Stimulated activated CD8-positive, alpha-beta memory T cell treated with anti-CD3 and anti-CD28 coated beads, Interleukin-4, amount 100 ng/mL, for 24 hours (primary cell): Measurements from ENCODE around the gene TMEM120A.

ENCODE experiments used
- DNase-seq: peaks from one replicate; pipeline ENCODE4 v3.0.0-alpha.2; 2020; ENCODE audit warnings: low read depth

TMEM120A gene

DNA sequence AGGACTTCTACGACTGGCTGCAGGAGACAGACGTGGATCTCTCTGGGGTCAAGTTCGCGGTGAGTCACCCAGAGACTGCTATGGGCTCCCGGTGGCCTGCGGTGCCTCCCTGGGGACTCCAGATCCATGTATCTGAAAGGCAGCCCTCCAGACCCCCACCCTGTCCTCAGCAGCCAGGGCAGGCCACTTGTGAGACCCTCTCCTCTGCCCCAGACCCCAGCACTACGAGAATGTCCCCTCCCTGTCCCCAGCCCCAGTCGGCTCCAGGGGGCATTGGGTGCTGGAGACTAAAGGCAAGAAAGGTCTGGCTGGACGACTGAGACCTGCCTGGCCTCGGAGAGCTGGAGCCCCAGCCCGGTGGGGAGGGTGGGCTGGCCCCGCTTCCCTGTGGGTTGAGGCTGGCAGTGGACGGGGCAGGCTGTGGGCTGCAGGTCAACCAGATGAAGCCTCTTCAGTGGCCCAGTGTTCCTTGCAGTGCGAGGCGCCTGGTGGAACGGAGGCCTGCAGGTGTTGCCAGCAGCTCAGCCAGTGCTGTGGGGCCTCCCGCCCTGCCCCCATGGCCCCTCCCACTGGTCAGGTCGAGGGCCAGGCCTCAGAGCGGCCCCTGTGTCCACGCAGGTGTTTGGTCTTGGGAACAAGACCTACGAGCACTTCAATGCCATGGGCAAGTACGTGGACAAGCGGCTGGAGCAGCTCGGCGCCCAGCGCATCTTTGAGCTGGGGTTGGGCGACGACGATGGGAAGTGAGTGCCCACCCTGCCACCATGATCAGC is 13.8 kb downstream of the TMEM120A start:
- no peak for DNase-seq

DNA sequence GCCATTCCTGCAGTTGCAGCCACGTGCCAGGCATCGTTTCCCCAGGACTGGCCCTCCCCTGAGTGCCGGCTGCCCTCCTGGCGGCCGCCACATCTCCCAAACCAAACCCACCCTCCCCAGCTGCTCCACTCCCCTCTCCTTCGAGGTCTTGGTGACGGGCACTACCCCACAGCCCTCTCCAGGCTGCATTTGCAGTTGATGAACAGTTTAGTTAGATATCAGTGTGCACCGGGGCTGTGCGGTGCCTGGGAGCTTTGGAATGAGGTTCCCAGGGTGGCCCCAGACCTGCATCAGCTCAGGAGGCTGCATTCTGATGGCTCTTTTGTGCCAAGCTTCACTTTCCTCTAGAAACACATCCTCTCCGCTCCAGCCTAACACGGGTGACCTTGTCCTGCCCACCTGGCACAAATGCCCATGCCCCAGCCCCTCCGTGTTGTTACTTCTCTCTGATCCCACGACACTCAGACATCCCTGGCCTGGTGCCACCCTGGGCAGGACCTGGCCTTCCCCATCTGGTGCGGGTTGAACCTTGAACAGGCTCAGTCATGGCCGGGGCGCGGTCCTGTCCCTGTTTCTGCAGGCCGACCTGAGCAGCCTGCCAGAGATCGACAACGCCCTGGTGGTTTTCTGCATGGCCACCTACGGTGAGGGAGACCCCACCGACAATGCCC is 14.5 kb downstream of the TMEM120A start:
- no peak for DNase-seq

DNA sequence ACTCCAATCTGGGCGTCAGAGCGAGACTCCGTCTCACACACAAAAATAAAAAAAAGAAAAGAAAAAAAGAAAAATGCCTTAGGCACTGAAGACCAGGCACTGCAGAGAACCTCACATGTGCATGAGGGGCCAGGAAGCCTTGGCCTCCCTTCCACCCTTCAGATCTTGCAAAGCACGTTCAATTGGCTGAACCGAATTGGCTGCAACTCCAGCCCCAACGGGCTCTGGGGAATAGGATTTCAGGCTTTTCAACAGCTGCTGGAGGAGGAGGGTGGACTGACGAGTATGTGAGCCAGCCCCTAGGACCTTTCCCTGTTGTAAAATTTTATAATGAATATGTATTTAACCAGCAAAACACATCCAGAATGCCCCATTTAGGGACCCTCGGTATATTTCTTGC is 16.7 kb downstream of the TMEM120A start:
- DNase-seq: no peak

DNA sequence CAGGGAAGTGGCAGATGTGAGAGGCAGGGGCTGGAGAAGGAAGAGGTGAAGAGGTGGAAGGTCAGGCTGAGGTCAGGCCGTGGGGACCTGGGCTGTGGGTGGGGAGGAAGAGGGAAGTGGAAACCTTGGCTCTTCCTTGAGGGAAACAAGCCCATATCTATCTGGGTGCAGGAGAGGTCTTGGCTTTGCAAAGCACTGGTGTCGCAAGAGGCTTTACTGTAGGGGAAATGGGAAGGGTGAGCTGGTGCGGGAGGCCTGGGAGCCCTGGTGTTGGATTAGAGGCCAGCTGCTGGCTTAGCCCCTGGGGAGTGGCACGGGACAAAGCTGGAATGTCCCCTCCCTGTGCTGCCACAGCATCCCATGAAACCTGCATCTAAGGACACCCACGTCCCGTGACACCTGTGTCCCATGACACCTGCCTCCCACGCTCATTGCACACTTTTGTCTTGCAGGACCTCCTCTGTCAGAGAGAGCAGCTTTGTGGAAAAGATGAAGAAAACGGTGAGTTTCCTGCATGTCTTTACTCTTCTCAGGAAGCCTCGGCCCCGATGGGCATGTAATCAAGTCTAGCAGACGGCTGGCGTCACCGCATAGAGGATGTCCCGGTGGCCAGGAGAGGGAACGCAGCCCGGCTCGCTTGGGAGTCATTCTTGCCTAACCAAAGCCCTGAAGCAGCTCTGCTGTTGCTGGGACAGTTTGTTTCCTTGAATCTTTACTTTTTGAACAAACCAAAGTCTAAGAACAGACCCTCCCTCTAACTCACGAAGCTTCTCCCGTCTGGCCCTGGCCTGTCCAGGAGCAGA is 22.2 kb downstream of the TMEM120A start:
- DNase-seq: no peak

DNA sequence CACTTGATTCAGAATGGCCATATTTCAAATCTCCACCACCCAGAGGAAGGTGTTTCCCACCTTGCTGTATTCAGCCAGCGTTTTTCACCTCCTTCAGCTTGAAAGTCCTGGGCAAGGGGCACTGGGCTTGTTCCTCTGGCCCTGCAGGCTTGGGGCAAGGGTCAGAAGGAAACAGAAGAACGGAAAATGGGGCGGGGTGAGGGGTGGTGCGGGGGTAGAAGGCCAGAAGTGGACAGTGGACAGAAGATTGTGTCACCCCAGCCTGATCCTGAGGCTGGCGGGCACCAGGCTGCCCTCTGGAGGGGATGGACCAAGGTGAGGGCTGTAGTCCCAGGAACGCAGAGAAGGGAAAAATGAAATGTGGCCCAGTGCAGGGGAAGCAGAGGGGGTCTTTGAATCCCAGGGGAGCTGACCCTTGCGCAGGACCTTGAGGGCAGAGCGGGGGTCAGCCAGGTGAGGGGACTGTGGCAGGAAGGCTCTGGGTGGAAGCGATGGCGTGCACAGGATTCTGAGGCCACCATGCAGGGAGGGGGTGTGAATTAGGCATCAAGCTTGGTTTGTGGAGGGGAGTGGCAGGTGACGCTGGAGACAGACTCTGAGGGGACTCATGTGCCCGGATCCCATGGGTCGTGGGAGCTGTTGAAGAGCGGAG is 23.0 kb downstream of the TMEM120A start:
- DNase-seq: no peak

DNA sequence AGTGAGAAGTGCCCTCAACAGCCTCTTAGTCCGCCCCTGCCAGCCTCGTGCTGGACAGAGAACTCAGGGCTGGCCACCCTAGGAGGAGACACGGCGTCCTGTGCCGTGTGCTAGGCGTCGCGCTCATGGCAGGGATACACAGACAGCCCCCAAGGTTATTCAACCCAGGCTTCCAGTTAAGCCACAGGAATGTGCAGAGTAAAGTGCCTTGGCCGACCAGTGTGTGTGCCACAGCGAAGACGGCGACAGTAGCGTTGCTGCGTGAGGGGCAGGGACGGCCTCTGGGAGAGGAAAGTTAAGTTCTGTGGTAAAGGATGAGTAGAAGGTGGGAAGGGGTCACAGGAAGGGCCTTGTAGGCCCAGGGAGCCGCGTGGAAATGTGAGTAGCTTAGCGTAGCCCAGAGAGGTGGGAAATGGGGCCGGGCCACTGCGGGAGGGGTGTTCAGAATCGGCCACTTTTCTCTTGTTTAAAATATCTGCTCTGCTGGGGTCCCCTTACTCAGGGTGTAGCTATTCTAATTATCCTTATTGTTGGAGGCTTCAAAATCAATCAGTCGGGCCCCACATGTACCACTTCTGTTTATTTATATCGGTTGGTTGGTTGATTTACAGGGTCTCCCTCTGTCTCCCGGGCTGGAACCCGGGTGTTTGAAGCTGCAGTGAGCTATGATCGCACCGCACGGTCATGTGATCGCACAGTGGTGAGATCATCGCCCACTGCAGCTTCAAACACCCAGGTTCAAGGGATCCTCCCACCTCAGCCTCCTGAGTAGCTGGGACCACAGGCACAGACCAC is 24.5 kb downstream of the TMEM120A start:
- no peak for DNase-seq

DNA sequence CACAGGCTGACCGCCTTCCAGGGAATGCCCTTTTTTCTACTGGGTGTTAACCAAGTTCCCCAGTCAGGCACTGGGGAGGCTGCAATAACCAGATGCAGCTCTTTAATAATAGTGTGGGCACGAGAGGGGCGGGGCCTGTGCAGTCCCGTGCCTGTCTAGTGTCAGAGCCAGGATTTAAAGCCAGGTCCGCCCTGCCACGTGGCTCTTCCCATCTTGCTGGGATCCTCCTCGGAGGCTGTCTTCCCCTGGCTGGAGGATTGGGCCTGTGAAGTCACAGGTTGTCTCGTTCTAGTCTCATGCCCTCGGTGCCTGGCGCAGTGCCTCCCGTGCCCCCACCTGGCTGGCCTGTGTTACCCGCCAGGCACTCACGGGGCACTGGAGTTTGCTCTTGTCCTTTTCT is 25.2 kb downstream of the TMEM120A start:
- no peak for DNase-seq

DNA sequence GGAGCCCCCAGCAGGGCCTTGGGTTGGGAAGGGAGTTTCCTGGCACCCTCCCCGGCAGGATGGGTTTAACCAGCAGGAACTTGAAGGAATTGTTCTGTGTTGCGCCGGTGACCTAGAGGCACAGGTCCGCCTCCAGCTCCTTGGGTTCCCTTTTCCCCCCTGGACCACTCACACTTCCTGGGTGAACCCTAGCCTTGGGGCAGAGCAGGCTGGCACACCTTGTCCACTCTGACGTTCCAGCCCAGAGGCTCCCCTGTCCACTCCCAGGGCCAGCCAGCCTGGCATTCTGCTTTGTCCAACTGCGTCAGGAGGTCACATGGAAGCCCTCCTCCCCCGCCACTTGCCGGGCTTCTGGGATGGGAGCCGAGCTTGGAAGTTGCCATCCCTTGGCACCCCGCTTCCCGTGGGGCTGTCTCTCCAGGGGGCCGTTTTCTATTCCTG is 25.8 kb downstream of the TMEM120A start:
- no peak for DNase-seq

DNA sequence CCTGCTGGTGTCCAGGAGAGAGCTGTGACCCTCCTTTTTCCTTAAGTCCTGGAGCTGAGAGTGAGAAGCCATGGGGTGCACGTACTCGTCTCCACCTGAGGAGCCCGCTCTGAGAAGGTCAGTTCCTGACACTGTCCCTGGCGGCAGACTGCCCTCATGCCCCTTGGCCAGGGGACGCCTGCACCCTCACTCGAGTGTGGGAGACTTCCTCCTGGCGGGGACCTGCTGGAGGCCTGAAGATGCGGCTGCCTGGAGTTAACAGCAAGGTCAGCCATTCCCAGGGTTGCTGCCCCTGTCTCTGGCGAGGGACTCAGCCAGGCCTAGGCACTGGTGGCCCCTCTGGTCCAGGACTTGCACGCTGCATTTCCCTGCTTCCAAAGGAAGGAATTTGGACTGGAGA is 26.4 kb downstream of the TMEM120A start:
- DNase-seq: no peak

DNA sequence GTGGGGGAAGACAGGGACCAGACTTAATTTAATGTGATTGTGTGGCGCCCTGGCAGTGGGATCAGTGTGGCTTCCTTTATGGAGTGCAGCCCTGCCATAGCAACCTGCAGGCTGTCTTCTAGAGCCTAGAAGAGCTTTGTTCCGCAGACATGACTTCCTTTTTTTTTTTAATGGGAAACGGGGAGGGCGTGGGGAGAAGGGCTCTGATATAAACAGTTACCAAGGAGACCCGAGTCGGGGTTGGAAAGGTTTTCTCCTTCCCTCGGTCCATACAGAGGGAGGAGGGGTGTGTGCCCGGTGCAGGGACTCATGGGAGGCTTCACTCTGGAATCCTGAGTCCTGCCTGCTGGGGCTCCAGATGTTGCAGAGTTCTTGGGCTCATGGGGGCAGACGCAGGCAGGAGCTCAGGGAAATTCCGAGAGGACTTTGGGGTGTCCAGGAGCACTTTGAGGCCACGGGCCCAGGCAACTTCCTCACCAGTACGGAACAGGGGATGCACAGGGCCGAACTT is 26.9 kb downstream of the TMEM120A start:
- DNase-seq: no peak

DNA sequence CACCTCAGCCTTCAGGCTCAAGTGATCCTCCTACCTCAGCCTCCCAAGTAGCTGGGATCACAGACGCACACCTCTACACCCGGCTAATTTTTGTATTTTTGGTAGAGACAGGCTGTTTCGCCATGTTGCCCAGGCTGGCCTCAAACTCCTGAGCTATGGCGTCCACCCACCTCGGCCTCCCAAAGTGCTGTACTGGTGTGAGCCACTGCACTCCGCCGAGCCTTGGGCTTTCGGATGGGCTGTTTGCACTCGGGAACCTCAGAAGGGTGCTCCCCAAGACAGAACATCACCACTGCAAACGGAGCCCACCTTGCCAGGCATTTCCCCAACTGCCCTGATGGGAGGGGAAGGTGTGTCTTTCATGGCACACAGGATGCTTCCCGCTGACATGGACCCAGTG is 27.3 kb downstream of the TMEM120A start:
- DNase-seq: no peak

DNA sequence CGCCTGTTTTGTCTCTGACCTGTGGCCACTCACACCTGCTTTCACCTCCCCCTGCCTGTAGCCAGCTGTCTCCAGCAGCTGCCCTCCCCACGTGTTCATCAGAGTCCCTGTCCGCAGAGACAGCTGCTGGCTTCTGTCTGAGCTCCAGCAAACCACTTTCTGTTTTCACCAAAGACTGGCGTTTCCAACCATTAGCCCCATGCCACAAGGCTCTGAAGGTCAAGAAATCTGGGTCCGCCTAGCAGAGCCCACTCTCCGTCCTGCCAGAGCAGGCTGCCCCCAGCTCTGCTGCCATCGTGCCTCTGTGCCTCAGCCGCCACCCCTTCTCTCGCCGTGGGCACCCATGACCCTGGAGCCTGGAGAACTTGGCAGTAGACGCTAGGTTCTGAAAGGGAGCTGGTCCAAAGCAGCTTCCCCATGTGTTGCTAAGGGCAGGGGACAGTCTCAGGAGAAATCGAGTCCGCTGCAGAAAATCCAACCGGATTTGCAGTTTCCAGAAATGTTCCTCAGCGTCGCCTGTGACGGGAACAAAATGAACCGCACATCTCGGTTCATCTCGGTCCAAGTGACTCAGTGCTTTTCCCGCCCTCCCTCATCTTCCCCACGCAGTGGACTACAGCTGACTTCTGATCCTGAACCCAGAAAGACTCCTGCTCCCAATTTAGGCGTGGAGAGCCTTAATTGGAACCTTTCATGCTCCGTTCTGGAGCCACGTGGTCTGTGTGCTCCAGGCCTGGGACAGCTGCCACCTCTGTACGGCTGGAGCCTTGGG is 28.0 kb downstream of the TMEM120A start:
- no peak for DNase-seq

DNA sequence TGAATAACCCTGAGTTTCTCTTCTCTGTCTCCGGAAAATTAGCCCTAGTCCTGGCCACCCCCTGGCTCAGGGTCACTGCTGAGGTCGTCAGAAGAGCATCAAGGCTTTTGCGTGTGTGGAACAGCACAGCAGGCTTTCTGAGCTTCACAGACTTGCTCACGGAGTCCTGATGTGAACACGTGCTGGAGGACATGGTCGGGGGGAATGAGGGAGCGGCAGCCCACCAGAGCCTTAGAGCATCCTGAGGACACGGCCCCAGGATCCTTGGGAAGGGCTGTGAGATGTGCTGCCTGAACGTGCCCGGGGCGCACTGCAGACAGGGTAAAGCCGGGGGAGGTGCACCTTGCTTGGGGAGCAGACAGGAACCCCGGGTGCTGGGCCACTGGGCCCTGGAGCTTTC is 28.8 kb downstream of the TMEM120A start:
- DNase-seq: no peak

DNA sequence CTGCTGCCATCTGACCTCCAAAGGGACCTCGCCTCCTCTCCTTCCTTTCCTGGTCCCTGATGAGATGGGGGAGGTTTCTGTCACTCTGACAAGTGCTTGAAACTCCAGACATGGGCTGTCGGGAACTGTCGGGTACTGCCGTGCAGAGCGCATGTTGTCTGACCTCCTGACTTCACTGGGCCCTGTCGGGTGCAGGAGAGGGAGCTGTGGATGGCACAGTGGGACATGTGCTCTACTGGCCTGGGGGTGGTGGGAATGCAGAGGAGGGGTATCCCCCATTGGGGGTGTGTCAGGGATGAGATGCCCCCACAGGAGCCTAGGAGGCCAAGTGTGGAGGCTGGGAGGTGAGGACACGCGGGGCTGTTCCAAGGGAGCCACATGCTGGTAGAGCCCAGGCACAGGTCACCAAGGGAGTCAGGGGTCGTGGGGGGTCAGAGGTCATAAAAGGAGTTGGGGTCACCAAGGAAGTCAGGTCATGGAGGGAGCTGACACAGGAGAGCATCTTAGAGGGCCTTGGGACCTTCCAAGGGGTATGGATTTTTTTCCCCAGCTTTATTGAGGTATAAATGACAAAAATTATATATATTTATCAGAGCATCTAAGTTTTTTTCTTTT is 30.9 kb downstream of the TMEM120A start:
- no peak for DNase-seq

DNA sequence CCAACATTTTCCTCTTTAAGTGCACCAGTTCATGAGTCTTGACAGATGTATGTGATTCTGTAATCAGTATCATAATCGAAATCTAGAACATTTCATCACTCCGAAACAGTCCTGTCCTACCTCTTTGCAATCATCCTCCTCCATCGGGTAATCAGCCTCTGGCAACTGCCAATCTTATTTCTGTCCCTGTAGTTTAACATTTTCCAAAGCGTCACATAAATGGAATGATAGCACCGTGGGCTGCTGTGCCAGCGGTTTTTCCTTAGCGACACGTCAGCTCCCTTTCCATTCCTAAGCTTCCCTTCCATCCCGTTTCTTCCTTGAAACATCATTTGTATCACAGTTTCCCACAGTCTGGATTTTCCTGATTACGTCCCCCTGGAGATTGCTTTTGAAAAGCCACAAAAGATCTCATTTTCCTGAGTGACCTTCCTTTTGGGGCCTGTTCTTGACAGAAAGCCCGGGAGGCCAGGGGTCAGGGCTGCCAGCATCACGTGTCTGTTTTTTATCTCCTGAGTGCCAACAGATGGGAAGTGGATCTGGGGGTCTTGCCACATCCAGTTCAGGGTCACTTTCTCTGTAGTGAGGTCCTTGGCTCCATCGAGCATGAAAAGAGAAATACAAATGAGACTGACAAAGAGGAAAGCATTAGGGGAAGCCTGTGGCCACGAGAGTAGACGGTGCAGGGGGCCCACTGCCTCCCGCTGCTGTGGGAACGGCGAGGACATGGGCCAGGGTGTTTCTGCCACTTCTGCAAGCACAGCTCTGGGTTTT is 31.6 kb downstream of the TMEM120A start:
- DNase-seq: no peak

DNA sequence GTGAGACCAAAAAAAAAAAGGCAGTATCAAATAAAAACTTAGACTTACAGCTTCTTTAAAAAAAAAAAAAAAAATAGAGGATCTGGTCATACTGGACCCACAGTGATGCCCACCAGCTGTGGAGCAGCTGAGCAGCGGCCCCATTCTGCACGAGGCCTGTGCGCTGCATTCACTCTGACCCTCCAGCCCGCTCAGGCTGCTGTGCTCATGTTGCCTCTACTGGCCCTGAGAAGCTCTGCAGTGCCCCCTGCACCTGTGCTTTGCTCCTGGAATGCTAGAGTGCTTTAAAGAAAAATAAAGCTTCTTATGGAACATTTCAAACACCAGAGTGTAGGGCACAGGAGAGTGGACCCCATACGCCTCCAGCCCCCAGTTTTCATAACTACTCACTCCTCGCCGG is 33.2 kb downstream of the TMEM120A start:
- no peak for DNase-seq

DNA sequence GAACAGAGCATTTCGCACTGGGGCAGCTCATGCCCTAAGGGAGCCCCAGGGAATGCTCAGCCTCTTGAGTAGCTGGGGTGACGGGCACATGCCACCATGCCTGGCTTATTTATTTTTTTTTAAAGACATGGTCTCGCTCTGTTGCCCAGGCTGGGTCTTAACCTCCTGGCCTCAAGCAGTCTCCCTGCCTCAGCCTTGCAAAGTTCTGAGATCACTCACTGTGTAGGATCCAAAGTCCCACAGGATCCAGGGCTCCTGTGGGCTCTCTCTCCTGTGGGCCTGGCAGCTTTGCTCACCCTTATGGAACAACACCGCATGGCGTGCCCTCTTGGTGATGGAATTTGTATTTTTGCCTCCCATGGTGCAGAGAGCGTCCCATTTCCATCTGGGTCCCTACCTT is 34.0 kb downstream of the TMEM120A start:
- no peak for DNase-seq

DNA sequence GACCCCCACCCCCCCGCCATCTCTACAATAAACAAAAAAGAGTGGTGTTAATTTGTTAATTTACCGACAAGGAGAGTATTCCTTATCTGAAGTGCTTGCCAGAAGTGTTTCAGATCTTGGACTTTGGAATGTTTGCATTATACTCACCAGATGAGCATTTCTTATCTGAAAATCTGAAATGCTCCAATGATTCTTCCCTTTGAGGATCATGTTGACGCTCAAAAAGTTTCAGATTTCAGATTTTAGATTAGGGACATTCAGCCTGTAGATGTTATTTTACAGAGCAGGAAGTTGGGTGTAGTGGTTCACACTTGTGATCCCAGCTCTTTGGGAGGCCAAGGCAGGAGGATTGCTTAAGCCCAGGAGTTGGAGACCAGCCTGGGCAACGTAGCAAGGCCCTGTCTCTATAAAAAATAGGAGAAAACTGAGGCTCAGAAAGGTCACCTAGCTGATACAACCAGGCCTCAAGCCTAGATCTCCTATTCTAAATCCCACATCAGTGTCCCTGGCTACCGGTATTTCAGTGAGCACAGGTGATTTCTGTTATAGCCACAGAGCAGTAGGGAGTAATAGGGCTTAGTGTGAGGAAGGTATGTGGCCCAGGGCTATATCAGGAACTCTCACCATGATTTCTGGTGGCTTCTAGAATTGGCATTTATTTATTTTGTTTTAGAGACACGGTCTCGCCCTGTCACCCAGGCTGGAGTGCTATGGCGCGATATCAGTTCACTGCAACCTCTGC is 35.4 kb downstream of the TMEM120A start:
- DNase-seq: no peak
